NCI-H446 treated with DMSO at 0.1 percent for 48 hours (cell line): ENCODE data around the gene OMD.
A peak's percentile ranks its signal among the peaks of the same experiment; 100 is the strongest.
"Not testable (repeated sequence)": the region's sequence is repeated elsewhere in the genome, so short reads cannot be mapped to it uniquely, and the experiment has no call there.

Experiments
- DNase-seq: peaks from one replicate; lab custom pipeline; 2025; lab: John Stamatoyannopoulos, UW

OMD gene

DNA sequence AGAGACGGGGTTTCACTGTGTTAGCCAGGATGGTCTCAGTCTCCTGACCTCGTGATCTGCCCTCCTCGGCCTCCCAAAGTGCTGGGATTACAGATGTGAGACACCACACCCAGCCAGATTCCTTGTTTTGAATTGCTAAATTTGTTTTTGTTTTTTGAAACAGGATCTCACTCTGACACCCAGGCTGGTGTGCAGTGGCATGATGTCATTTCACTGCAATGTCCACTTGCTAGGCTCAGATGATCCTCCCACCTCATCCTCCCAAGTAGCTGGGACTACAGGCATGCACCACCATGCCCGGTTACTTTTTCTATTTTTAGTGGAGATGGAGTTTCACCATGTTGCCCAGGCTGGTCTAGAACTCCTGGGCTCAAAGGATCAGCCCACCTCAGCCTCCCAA, 13.1 kb downstream of the OMD start:
- DNase-seq: not testable (repeated sequence)

GRCh38 chr9:92408747-92409478, 15.4 kb downstream of the OMD start:
- DNase-seq: no peak

DNA sequence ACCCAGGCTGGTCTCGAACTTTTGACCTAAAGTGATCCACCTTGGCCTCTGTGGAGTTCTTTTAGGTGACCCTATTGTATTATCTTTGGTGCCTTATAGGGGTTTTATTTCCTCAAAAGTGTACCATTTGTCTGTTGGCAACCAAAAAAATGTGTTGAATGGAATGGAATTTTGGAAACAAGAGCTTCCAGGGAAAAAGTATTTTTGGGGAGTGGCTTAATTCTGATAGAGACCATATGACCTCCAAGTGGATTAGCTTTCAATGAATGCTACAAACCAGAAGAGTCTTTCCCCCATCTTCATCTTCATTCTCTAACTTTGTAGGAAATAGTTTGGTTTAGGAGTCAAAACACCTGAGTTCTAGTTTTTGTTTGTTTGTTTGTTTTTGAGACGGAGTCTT, 16.5 kb downstream of the OMD start:
- no peak for DNase-seq

DNA sequence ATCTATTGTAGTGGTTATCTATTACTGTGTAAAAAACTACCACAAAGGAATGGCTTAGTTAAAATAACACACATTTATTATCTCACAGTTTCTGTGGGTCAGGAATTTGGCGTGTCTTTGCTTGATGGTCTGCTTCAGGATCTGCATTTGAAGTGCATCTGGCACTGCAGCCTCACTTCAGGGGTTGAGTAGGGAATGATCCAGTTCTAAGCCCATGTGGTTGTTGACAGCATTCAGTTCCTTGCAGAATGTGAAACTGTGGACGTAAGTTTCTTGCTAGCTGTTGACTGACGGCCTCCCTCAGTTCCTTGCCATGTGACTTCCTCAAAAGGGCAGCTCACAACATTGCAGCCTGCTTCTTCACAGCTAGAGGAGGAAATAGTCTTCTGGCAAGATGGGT, 17.8 kb downstream of the OMD start:
- DNase-seq: no peak

- DNase-seq: no peak
These were observed 18.5 kb downstream of the OMD start for GRCh38 chr9:92405818-92406217.

DNA sequence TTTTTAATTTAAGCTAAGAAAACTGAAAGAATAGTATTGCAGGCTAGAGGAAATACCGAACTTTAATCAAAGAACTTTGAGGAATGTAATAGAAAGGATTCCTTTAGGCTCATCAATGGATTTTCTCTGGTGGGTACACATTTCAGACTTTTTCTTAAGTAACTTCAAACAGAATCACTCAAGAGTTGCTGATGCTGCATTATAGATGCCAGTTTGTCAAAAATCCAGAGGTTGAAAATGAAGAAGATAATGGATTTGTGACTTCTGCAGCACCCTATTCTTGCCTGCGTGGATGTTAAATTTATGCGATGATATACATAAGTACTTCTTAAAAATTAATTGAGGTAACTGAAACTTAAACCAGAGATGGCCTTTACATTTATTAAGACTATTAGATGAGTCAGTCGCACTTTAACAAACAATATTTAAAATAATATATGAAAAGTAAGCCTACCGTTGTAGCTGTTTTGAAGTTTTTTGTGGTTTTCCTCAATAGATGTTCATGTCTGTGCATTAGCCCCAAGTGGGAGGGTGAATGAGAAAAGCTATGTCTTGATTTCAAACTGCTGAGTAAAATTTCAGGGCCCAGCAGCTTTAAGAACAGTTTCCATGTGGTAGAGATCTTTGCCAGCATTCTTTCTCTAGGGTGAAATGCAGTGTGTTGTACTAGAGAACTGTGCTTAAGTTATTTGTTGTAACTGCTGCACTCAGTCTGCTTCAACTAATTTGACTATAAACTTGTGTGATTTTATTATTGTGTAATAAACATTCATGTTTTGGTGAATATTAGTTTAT, 20.0 kb downstream of the OMD start, which contains the start of gene OGN:
Gene OGN (minus strand): TSS at position 537 of the 795 bp plus-strand sequence. CDS start 1,171 bp downstream, outside the sequence.
- no peak for DNase-seq

- DNase-seq: no peak
These were observed 21.2 kb downstream of the OMD start for GRCh38 chr9:92402826-92403745.

DNA sequence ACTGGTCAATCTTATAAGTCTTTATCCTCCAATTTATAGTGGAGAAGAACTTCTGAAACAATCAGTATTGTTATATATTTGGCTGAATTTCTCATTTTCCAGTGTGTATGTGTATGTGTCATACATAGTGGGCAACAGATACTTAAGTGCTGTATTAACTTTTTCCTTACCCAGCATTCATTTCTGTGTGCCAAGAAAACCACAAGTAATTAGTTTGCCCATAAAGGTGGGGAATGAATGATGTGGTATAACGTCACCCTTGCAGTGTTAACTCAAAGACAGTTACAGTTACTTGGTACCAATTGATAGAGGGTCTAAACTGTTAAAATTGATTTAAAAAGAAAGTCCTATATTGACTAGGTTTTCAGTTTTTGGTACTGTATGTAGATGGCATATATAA, 21.9 kb downstream of the OMD start:
- DNase-seq: no peak

DNA sequence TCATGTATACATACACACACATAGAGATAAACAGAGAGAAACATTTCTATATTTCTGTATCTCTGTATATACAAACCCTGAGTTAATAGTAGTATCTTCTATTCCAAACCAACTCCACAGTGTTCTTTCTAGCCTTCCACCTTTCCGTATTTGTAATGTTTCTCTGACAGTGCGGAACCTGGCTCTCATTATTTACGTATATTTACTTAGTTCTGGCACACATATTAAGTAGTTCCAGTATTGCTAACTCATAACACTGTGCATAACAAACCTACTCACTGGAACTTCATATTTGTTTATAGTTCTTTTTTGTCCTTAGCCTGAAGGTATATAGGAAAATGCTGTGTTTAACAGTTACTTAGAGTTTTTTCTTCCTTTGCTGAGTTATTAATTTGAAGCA, 26.4 kb downstream of the OMD start:
- DNase-seq: no peak

- DNase-seq: no peak
These were observed 28.7 kb downstream of the OMD start for GRCh38 chr9:92395617-92396016.

- DNase-seq: peak; percentile 19
These were observed 30.6 kb downstream of the OMD start for GRCh38 chr9:92393686-92394085.

- no peak for DNase-seq
These were observed 31.6 kb downstream of the OMD start for GRCh38 chr9:92392690-92393089.

DNA sequence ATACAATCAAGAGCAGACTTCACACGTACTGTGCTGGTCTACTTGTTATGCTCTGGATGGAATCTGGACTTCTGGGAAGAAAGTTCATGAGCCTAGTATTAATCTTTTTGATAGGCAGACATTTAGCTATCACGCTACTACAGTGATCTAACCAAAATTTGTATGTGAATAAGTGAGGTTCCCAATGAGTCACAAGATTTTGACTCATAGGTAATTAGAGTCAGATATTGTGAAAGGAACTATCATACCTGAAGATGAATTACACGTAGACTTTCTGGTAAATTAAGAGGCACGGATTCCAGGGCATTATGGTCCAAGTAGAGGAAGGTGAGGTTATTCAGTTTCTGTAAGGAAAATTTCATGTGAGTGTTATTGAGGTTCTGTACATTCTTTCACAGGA, 38.3 kb downstream of the OMD start:
- no peak for DNase-seq

GRCh38 chr9:92385477-92385876, 38.8 kb downstream of the OMD start:
- DNase-seq: no peak

- DNase-seq: no peak
These were observed 39.3 kb downstream of the OMD start for GRCh38 chr9:92385001-92385400.

DNA sequence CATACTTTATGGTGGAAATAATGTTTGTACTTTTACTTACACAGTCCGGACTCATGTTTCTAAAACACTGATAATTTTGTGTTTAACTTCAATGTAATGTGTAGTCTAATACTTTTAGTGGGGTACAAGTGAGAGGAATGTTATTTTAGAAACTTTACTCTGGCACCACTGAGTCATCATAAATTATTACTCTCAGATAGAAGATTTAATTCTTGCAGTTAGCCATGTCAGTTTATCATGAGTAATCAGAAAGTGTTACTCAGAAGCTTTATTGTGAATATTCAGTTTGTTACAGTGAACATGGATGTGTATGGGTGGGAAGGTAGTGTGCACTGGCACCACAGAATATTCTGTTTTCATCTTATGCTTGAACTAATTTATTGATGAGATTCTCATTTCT, 39.9 kb downstream of the OMD start:
- DNase-seq: no peak

GRCh38 chr9:92381775-92382174, 42.5 kb downstream of the OMD start:
- no peak for DNase-seq

DNA sequence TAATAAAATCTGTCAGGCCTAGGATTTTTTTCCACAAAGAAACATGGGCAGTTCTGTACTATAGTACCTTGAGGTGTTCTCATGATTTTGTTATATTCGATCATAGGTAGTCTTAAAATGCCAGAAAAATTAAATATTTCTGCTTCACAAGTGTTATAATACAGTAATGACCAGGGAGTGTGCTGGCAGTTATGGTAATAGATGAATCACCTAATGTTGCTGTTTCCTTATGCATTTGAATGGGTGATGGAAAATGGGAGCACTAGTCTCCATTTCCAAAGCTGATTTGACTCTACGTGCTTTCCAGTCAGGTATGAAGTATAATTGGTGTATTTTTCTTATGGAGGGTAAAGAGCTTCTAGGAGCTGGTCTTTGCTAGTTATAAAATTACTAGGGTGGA, 43.7 kb downstream of the OMD start:
- DNase-seq: no peak

- no peak for DNase-seq
These were observed 45.3 kb downstream of the OMD start for GRCh38 chr9:92378865-92379560.

GRCh38 chr9:92377876-92378275, 46.4 kb downstream of the OMD start:
- DNase-seq: no peak

- DNase-seq: no peak
These were observed 51.1 kb downstream of the OMD start for GRCh38 chr9:92373167-92373566.

GRCh38 chr9:92369075-92369474, 55.2 kb downstream of the OMD start:
- DNase-seq: no peak
